NCI-H1048 (cell line): ENCODE results near the gene HSD3B2.
"Not testable (repeated sequence)": the region's sequence is repeated elsewhere in the genome, so short reads cannot be mapped to it uniquely, and the experiment has no call there.

Experiments
- DNase-seq: peaks from one replicate; lab custom pipeline; 2025; lab: John Stamatoyannopoulos, UW

Gene HSD3B2

GRCh38 chr1:119414950-119415349 is at the start of gene HSD3B2:
Gene HSD3B2, plus strand, starts transcription at chr1:119415150. Its CDS starts 270 bp downstream, at chr1:119415420.
- no peak for DNase-seq

GRCh38 chr1:119366424-119366823 is 48.5 kb upstream of the HSD3B2 start:
- no peak for DNase-seq

- peak; percentile 25 for DNase-seq
Measured at GRCh38 chr1:119367432-119368124, 47.4 kb upstream of the HSD3B2 start.

GRCh38 chr1:119368554-119368953 is 46.4 kb upstream of the HSD3B2 start, which contains the start of gene HAO2:
Gene HAO2, plus strand, starts transcription at chr1:119368785. Its CDS starts 12,301 bp downstream, at chr1:119381086.
- no peak for DNase-seq

GRCh38 chr1:119370748-119371147 is 44.2 kb upstream of the HSD3B2 start:
- no peak for DNase-seq

- peak; percentile 75 for DNase-seq
Measured at GRCh38 chr1:119371815-119372214, 43.1 kb upstream of the HSD3B2 start.

- DNase-seq = peak; percentile 34
Measured at GRCh38 chr1:119372503-119373086, 42.4 kb upstream of the HSD3B2 start.

- no peak for DNase-seq
Measured at GRCh38 chr1:119373465-119373864, 41.5 kb upstream of the HSD3B2 start.

- DNase-seq = no peak
Measured at GRCh38 chr1:119374208-119374874, 40.6 kb upstream of the HSD3B2 start.

- DNase-seq = no peak
Measured at GRCh38 chr1:119375366-119375765, 39.6 kb upstream of the HSD3B2 start.

GRCh38 chr1:119376594-119376993 is 38.4 kb upstream of the HSD3B2 start:
- DNase-seq = no peak

GRCh38 chr1:119377594-119377993 is 37.4 kb upstream of the HSD3B2 start:
- not testable (repeated sequence) for DNase-seq

- DNase-seq = no peak
Measured at GRCh38 chr1:119379117-119379516, 35.8 kb upstream of the HSD3B2 start.

- DNase-seq = no peak
Measured at GRCh38 chr1:119380304-119380703, 34.6 kb upstream of the HSD3B2 start.

- DNase-seq = no peak
Measured at GRCh38 chr1:119380983-119381662, 33.8 kb upstream of the HSD3B2 start.

GRCh38 chr1:119384591-119384990 is 30.4 kb upstream of the HSD3B2 start:
- DNase-seq = no peak

GRCh38 chr1:119385650-119386049 is 29.3 kb upstream of the HSD3B2 start:
- DNase-seq = no peak

GRCh38 chr1:119387858-119388257 is 27.1 kb upstream of the HSD3B2 start:
- DNase-seq = no peak

GRCh38 chr1:119388450-119388849 is 26.5 kb upstream of the HSD3B2 start:
- DNase-seq = no peak

GRCh38 chr1:119390526-119390925 is 24.4 kb upstream of the HSD3B2 start:
- no peak for DNase-seq

GRCh38 chr1:119391749-119392148 is 23.2 kb upstream of the HSD3B2 start:
- DNase-seq = no peak

GRCh38 chr1:119394085-119394484 is 20.9 kb upstream of the HSD3B2 start:
- DNase-seq = no peak

- DNase-seq = no peak
Measured at GRCh38 chr1:119396982-119397381, 18.0 kb upstream of the HSD3B2 start.
